Fibroblast of skin of abdomen (primary cell): Measurements from ENCODE around the gene IKZF3.
A peak's percentile ranks its signal among the peaks of the same experiment; 100 is the strongest.
"Not testable (repeated sequence)": the region's sequence is repeated elsewhere in the genome, so short reads cannot be mapped to it uniquely, and the experiment has no call there.

ENCODE experiments used
- DNase-seq: peaks from one replicate; pipeline ENCODE4 v3.0.0-alpha.2; 2013

The IKZF3 gene

GRCh38 chr17:39777534-39778365, 86.4 kb downstream of the IKZF3 start:
- DNase-seq: no peak

GRCh38 chr17:39776252-39776651, 87.9 kb downstream of the IKZF3 start:
- DNase-seq: no peak

DNA sequence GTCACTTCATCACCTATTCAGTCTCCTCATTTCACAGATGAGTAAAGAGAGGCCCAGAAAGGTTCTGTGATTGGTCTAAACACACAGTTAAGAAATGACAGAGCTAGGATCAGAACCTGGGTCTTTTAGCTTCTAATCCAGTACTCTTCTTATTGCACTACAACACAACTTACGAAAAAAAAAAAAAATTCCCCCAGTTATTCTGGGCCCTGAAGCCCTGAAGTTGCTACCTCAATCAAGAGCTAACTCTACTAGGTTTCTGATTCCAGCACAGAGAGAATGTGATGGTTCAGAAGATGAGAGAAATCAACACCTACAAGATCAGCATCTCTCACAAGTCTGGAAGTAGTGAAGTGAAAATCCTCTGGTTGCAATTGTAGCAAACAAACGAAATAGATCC, 89.1 kb downstream of the IKZF3 start:
- DNase-seq: no peak

DNA sequence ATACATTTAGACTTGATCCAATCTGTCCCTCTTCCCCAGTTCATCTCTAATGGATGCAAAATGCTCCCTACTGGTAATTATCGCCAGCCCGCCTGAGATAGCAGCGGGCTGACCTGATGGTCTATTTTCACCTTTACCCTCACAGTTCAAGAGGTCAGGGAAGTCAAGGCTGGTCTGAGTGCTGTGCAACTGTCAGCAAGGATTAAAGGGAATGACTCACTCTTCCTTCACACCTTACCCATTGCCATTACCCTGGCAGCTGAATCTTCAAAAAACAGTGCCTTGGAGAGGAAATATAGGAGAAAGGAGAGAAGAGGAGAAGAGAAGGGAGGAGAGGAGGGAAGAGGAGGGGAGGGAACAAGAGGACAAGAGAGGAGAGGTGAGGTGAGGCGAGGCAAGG, 90.1 kb downstream of the IKZF3 start:
- DNase-seq: no peak

GRCh38 chr17:39772987-39773934, 90.9 kb downstream of the IKZF3 start:
- DNase-seq: no peak

DNA sequence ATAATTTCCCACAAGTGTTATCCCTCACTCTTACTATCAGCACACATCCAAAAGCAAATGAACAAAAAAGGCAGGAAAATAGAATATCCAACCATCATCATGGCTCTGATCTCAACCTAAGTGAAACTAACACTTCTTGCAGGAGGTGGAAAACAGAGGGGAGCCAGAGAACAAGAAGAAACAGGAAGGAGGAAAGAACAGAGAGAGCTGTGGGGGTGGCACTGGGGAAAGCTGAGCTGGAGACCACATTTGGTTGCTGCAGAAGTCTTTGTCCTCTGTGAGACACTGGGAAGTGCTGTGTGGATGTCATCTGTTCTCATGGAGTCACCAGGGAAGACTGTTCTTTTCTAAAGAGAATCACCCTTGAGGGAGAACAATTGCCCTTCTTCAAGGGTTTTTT, 91.7 kb downstream of the IKZF3 start:
- no peak for DNase-seq

DNA sequence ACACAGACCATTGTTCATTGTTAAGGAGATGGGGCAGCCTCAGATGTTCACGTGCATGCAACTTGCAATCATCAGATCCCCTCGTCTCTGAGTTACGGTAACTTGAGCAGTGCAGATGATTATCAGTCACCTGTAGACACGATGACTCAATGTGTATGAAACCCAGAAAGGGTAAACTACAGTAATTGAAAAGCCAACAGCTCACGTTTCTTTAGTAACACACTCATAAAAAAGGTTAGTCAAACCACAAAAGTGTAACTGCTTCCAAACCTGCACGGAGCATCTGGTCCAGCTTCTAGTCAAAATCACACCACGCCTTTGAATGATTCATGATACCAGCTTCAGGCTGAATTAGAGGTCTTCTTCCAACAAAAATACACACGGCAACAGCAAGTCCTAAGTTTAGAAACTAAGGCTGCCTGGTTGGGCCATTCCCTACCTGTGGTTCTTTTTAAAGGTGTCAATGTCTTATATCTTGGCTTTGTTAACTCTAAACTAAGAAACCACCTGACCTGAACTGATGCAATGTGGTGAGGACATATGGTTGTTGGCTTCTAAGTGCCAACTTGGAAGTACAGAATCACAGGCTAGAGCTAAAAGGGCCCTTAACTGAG, 94.0 kb downstream of the IKZF3 start:
- DNase-seq: peak; percentile 33

DNA sequence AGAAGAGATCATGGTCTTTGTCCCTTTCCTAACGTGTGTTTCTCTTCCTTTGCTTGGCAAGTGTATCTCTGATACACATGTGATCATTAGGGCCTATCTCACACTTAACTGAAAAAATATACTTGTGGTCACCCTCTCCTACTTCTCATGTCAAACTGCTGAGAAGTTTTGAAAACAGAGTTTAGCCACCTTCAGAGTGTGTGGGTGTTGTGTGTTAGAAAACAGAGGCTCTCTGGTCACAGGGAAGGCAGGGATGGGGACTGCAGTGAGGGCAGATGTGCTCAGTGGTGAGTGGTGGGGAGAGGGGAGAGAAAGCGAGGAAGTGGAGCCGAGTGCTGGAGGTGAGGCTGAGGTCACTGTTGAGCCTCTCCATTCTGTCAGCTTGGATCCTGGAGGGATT, 97.0 kb downstream of the IKZF3 start:
- no peak for DNase-seq

- DNase-seq: no peak
Observed at GRCh38 chr17:39765766-39766165, 98.3 kb downstream of the IKZF3 start.

GRCh38 chr17:39765175-39765574, 98.9 kb downstream of the IKZF3 start:
- no peak for DNase-seq

DNA sequence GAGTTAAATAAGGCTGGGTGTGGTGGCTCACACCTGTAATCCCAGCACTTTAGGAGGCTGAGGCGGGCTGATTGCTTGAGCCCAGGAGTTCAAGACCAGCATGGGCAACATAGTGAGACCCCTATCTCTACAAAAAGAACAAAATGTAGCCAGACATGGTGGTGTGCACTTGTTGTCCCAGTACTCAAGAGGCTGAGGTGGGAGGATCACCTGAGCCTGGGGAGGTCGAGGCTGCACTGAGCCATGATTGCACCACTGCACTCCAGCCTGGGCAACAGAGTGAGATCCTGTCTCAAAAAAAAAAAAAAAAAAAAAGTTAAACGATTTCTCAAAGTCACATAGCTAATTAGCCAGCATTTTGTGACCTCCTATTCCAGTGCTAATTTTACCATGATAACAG, 99.9 kb downstream of the IKZF3 start:
- DNase-seq: not testable (repeated sequence)

GRCh38 chr17:39763051-39763820, 100.9 kb downstream of the IKZF3 start:
- peak; percentile 93 for DNase-seq

DNA sequence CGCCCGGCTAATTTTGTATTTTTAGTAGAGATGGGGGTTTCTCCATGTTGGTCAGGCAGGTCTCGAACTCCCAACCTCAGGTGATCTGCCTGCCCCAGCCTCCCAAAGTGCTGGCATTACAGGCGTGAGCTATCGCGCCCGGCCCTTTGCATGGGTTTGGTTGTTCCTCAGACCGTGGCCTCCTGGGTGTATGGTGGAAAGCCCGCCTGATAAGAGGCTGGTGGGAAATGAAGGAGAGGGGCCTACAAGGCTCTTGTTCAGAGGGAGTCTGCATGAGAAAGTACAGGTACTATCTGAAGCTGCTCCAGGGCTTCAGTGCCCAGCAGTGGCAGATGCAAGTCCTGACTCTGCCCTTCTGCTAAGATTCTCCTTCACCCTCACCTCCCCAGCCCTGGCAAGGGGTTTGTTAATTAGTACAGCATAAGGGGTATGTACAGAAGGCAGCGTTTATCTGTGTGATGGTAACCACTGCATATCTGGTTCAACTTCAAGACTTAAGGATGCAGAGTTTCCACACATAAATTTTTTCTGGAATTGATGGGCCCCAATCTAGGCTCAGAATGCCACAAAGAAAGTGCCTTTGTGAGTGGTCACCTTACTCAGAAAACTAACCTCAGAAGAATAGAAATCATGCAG, 102.1 kb downstream of the IKZF3 start:
- DNase-seq: peak; percentile 37

DNA sequence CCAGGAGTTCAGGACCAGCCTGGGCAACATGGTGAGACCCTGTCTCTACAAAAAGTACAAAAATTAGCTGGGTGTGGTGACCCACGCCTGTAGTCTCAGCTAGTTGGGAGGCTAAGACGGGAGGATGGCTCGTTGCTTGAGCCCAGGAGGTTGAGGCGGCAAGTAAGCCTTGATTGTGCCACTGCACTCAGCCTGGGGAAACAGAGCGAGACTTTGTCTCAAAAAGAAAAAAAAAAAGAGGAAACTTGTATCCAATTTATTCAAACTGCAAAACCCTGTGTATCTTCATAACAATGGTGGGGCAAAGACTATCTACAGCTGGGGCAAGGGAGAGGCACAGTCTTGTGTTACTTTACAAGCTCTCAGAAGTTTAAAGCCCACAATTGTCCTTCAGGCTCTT, 104.9 kb downstream of the IKZF3 start:
- no peak for DNase-seq

GRCh38 chr17:39757931-39758873, 105.9 kb downstream of the IKZF3 start:
- peak; percentile 80 for DNase-seq

DNA sequence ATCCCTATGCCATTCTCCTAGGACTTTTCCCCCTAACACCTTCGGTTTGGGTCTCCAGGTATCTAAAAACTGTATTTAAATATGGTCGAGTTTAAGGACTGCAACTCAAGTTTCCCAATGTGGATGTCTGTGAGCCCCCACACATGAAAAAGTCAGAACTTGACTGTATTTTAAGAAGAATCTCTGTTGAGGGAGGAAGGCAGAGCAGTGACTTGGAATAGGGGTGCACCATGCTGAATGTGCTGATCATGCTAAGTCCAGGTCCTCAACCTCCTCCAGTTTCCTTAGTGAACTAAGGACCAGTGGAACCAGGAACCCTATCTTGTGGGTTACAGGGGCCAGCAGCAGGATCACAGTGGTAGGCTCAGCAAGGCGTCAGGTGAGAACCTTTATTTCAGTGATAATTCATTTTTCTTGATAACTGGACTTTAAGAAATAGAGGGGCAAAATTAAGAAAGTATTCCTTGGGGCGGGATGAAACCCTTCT, 106.9 kb downstream of the IKZF3 start:
- no peak for DNase-seq

GRCh38 chr17:39756380-39757079, 107.6 kb downstream of the IKZF3 start:
- DNase-seq: no peak

DNA sequence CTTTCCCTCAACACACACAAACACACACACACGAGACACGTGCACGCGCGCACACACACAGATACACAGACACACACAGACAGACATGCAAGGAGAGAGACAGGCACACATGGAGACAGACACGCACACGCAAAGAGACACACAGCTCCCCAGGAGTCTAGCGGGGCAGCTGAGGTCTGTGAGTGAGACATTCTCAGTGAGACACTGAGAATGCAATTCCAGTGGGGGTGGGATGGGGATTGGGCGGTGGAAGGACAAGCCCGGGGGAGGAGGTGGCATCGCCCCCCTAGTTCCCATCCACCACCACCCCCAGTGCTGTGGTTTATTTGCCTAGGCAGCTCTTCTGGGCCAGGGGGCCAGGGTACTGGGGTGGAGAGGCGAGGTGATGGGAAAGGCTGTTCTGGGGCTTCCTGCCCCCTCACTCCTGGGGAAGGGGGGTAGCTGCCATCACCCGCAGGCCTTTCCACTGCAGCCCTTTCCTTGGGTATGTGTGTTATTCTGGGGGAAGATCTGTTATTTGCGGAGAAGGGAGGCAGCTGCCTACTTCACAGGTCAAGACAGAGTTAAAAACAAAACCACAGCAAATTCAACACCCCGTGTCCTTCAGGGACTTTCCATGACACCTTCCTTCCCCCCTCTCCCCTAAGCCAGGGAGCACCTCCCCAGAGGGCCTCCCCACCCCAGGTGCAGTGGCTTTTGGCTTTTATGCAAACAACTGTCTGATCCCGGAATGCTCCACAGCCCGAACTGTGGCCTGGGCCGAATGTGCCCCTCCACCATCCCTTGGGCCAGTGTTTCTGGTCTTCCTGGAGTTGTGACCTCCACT, 108.3 kb downstream of the IKZF3 start:
- DNase-seq: peak; percentile 63
